GM18511 (cell line): ENCODE results near the gene KLRD1.
"Not testable (repeated sequence)": the region's sequence is repeated elsewhere in the genome, so short reads cannot be mapped to it uniquely, and the experiment has no call there.

ENCODE experiments used
- ATAC-seq: cut with Tn5 transposase; IDR thresholded peaks from one replicate; pipeline ENCODE4 v1.9.1; 2021; ENCODE audit warnings: mild to moderate bottlenecking, moderate library complexity; ENCODE audit not compliant: unreplicated experiment

Gene KLRD1, protein sequence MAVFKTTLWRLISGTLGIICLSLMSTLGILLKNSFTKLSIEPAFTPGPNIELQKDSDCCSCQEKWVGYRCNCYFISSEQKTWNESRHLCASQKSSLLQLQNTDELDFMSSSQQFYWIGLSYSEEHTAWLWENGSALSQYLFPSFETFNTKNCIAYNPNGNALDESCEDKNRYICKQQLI

DNA sequence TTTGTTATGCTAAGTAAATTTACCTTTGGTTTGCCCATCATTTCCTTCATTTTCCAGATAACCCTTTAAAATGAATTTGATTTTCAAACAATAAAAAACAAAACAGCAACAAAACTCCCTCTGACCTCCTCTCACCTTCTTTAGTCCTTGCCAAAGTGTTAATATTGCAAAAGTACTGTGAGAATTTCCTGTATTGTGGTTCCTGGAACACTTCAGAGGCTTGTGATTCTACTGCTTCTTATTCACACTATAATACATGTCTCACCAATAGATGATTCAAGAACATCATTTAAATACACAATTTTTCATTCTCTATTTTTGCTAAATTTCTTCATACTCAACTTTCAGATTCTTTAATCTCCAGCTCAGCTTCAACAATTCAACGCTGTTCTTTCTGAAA lies at the start of gene KLRD1:
Gene KLRD1, plus strand, starts transcription at position 241 of the 400 bp plus-strand sequence. CDS start 208 bp downstream, outside the sequence.
- no peak for ATAC-seq

DNA sequence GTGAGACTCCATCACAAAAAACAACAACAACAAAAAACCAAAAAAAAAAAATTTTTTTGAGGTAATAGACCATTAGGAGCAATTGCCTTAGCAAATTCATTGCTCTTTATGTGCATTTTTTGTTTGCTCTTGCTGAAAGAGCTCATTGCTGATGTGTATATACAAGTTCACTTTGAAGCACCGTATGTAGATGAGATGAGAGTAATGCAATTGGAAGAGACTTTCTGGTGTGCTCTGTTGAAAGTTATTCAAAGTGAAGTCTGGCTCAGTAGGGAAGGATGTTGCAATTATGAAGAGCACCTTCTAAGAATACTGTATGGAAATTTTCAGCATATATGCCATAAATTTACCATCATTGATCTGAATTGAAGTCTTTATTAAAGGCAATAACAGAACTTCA lies 46.7 kb upstream of the KLRD1 start:
- no peak for ATAC-seq

DNA sequence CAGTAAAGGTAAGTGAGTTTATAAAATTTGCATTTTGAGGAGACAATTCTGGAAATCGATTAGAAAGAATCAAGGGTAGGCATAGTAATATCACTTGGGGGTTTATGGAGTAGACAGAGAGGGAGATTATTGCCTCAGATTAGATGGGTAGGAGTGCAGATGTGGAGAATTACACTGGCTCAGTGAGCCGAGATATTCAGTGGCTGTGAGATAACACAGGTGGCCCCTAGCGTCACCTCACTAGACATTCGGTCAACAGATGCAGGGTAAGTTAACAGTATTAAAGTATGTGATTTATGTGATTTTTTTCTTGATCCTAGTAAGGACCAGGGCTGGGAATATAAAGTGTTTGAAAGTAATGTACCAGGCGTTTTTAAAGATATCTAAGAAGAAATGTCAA lies 39.6 kb upstream of the KLRD1 start:
- no peak for ATAC-seq

DNA sequence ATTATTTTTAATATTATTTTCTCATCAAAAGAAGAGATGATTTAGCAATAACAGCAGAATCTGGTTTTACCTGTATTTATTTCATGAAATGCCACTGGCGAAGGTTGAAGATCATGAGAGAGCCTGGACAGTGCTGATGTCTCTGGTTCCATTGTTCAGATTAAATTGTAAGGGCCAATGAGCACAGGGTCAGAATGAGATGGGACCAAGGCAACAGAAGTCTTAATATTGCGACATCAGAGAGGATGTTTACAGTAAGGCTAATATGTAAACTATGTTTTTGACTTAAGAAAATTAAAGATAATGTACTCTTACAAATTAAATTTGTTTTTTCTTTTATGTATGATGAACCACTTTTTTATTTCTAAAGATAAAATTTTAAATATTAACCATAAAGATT lies 35.2 kb upstream of the KLRD1 start:
- no peak for ATAC-seq

DNA sequence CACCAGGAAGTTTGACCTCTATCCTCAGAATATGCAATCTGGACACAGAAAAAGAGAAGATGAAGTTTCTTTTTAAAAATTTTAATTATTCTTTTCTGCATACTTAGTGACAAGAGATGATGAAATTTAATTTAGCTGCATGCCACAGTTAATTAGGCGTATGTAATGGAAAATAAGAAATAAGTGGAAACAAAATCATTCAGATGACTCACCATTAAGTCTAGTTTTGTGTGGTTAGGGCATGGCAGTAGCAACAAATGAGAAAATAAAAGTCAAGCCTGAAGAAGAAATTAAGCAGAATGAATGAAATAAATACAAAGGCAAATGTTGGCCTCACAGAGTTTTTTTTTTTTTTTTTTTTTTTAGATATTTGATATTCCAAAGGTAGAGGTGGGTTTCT lies 30.9 kb upstream of the KLRD1 start:
- ATAC-seq: no peak

DNA sequence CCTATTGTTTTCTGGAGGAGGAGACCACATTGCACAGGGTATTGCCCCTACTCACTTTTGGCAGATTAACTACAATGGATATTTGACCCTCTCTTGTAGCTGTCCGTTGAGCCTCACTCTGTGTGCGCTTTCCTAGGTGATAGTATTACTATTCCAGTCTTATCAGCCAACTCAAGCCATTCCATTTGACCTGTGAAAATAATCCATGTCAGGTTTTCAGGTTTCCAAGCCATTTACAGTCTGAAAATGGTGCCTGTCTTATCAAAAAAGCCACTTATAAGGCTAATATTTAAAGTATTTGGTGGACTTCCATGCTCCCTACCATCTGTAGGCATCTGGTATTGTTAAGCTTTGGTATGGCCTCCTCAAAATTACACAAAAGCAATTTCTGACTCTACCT lies 29.6 kb upstream of the KLRD1 start:
- ATAC-seq: no peak

DNA sequence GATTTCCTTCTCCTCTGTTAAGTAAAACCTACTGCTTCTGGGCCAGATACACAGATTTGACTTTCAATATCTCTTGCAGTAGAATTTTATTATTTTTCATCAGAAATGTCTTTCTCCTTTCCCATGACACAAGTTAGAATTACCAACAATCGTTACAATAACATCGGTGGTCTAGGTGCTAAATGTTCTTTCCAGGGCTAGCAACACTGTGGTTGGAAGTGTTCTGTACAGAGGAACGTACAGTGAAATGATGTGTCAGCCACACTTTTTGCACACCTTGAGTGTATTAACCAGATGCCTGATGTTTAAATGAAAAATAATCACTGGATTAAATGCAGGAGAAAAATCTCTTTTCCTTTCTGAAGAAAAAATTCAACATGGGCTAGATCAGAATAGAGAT lies 27.7 kb upstream of the KLRD1 start:
- no peak for ATAC-seq

DNA sequence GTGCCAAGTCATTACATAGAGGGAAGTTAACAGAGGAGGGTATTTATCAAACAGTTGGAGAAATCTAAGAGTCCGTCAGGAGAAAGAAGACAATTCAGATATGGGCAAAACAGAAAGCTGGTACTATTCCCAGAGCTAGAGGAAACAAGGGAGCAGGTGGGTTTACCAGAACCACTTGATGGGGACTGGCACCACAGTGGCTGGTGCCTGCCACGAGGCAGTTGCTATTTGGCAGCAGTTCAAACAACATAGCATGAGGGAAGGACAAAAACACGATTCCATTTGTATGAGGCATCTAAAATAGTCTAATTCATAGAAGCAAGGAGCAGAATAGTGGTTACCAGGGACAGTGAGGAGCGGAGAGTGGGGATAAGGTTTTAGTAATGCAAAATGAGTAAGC lies 24.6 kb upstream of the KLRD1 start:
- ATAC-seq: no peak

DNA sequence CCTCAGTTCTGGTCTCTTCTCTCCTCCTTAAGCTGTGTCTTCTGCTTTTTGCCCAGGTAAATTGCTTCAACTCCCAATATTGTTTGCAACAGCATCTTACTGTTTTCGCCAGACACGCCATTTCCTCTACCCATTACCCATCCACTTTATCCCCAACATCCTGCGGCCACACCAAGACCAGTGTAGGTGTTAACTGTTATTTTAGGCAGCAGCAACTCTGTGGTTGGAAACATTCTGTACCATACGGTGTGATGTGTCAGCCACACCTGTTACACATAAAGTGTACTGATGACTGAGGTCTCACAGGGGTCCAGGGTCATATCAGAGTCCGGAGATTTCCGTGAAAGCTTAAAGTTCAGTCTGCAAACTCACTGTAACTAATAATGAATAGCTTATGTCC lies 21.8 kb upstream of the KLRD1 start:
- ATAC-seq: no peak

DNA sequence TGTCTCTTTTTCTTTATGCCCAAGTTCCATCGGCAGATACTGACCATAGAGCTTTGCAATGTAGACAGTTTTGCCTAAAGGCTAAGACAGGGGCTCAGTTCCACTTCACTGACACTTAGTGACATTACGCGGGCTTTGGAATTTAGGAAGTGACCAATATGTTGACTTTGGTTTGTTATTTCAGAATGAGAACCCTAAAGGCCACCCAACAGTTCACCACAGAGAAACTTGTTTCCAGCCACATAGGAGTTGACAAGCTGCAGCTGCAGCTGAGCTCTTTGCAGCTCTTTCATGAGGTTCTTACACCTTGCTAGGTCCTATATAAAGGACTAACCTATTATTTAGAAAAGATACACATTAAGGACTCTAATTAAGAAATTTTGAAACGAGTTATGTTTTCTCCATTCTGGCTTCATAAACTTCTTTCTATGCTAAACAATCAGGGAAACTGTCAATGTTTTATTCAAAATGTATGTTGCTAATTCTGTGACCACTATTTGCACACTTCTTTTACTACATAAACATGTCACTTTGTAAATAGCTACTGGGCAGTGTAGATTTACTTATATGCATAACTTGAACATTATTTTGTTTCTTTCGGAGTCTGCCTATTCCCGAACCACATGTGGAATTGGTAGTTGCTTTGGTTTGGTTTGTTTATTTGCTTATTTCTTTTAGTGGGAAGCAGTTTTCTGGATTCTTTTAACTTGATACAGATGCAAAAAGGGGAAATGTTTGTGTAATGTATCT lies 18.5 kb upstream of the KLRD1 start:
- no peak for ATAC-seq

DNA sequence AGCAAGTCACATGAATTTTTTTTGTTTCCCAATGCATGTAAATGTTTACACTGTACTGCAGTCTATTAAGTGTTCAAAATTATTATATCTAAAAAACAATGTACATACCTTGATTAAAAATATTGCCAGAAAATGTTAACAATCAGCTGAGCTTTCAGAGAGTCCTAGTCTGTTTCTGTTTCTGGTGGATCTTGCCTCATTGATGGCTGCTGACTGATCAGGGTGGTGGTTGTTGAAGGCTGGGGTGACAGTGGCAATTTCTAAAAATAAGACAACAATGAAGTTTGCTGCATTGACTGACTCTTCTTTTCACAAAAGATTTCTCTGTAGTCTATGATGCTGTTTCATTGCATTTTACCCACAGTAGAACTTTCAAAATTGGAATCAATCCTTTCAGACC lies 16.6 kb upstream of the KLRD1 start:
- ATAC-seq: no peak

DNA sequence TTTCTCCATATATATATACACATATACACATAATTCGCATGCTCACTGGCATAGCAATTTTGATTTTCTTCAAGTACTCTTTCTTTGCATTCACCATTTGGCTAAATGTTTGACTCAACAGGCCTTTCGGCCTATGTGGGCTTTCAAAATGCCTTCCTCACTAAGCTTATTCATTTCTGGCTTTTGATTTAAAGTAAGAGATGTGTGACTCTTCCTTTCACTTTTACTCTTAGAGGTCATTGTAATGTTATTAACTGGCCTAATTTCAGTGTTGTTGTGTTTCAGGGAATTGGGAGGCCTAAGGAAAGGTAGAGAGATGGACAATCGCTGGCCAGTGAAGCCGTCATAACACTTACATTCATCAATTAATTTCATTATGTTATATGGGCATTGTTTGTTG lies 14.5 kb upstream of the KLRD1 start:
- no peak for ATAC-seq

DNA sequence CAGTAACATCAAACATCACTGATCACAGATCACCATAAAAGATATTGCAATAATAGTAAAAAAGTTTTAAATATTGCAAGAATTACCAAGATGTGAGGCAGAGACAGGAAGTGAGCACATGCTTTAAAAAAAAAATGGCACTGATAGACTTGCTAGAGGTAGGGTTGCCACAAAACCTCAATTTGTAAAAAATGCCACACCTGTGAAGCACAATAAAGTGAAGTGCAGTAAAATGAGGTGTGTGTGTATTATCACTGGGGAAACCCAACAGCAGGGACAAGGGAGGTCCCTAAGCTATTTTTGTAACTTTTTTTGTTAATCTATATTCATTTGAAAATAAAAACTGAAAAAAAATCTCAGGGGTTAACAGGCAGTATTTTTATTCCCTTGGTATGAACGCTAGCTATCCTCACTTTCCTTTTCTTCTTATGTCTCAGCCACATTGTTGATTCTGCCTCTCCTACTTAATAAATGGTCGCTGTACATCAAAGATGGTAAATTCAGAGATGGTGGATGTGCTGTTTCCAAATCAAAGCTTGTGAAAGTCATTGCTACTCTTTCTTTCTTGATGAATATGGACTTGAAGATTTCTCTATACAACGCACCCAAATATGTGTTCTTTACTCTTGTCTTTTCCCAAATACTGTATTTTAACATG lies 14.0 kb upstream of the KLRD1 start:
- no peak for ATAC-seq

DNA sequence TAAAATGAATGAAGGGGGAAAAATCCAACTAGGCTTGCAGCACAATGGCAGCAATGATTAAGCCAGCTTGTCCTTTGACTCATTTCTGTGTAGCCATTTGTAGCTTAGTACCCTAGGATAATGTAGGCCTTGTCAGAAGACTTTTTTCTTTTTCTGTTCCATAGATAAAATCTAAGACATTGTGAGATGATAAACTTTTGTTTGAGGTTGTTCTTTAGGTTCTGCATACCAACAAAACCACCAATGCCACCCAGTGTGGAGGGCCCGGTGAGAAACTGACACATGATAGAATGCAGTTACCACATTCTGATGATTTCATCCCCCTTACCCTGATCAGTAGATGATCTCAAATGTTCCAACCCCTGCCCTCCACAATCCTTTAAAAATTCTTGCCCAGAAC lies 6.6 kb upstream of the KLRD1 start:
- no peak for ATAC-seq

DNA sequence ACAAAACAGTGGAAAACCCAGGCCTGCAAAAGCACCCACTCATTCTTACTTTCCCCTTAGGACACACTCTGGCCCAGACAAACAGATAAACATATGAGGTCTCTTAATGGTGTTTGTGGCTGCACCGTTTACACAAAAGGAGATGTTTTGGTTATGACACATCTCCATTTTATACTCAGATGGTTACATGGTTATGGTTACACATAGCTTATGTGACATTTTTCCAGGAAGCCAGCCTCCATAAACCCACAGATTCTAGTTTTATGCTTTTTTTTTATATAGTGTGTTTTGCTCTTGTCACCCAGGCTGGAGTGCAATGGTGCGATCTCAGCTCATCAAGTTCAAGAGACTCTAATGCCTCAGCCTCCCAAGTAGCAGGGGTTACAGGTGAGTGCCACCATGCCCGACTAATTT lies 3.5 kb upstream of the KLRD1 start:
- no peak for ATAC-seq

DNA sequence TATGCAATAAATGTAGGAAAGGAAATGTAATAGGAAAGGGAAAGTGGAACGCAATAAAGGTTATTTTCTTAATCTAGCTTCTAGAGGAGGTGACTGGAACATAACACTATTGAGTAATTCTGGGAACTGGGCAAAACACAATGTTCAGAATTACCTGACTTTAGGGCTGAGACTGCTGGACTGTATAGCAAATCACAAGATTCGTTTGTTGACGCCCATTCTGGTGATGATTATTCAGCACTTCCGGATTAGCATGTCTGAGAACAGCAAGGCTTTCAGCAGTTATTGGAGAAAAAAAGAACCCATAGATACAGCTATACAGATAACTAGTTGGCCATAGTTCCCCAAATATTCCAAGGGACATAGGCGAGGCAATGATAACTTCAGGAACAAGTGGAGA lies 2.3 kb upstream of the KLRD1 start:
- ATAC-seq: no peak

DNA sequence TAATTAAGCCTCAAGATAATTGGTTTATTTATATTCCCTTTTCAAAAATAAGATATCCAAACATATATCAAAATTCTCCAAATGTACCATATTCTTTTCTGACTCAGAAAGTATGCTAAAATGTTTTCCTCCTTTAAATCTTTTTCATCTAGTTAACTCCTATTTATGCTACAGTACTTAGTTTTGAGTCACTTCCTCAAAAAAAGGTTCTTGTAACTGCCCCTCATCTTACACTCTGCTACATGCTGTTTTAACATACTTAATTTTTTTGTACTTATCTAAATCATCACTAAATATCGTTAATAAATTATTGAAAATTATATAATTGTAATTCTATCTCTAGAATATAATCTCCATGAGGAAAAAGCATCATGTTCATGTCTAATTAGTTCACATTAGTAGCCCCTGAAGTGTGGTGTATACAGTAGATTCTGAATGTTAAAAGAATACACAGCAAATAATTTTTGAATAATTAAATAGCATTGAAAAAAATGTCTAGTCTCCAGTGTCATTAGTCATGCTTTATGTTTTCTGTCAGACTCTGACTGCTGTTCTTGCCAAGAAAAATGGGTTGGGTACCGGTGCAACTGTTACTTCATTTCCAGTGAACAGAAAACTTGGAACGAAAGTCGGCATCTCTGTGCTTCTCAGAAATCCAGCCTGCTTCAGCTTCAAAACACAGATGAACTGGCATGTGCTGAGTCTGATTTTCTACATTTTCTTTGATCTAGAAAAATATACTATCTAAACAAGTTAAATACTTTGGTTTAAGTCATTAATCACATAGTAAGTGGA lies 3.5 kb downstream of the KLRD1 start:
- ATAC-seq: no peak

DNA sequence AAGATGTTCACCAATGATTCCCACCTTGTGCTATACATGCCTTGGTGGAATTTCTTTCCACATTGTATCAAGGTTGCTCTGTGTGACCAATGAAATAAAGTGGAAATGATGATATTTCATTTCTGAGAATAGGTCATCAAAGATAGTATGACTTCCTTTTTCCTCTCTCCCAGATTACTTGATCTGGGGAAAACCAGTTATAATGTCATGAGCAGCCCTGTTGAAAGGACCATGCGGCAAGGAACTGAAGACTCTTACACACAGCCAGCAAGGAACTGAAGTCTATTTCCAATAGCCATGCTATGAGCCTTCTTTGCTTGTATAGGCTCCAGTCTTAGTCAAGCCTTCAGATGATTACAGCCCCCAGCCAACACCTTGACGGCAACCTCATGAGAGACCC lies 11.7 kb downstream of the KLRD1 start:
- ATAC-seq: no peak

DNA sequence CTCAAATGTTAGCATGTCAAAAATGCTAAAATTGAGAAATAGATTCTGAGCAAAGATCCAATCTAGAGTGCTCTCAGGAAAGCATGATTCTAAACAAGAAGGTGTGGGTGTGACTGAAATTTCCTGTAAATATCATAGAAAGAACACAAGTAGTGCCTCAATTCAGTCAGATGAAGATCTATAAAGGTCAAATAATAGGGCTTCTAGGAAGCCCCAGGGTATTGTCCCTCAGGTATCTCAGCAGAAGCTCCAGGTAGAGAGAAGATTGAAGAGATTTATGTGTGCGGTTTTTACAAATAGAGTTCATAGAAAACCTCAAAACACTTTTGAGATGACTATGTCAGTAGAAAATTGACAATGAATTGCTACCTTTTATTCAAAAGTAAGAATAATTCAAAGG lies 13.0 kb downstream of the KLRD1 start:
- ATAC-seq: no peak

DNA sequence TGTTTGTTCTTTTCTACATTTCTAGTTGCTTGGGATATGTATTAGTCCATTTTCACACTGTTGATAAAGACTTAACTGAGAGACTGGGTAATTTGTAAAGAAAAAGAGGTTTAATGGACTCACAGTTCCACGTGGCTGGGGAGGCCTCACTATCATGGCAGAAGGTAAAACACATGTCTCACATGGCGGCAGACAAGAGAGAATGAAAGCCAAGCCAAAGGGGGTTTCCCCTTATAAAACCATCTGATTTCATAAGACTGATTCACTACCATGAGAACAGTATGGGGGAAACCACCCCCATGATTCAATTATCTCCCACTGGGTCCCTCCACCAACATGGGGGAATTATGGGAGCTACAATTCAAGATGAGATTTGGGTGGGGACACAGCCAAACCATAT lies 21.0 kb downstream of the KLRD1 start:
- ATAC-seq: not testable (repeated sequence)

DNA sequence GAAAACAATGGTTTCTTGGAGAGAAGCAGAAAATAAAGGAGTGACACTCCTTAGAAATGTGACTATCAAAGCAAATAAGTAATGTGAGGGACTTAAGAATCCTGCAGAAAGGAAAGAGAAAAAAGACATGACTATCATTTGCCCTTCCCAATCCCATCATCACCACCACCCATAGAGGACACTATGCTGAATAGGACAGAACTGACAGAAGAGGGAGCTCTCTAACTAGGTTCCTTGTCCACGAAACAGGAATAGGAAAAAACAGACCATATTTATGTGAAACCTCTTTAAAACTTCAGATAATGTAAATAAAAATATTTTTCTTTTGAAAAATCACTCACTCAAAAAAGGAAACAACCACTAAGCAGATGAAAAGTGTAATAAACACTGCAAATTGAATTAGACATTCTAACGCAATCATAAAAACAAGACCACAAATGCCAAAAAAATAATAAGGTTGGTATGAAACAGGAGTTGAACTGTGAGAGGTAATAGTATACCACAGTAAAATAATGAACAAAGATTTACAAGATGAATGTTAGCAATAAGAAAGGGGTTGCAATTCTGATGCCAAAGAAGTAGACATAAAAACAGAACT lies 24.1 kb downstream of the KLRD1 start:
- ATAC-seq: no peak
